ENCODE results near the gene RAMACL.
"Not testable (repeated sequence)": the region's sequence is repeated elsewhere in the genome, so short reads cannot be mapped to it uniquely, and the experiment has no call there.

Gene RAMACL

DNA sequence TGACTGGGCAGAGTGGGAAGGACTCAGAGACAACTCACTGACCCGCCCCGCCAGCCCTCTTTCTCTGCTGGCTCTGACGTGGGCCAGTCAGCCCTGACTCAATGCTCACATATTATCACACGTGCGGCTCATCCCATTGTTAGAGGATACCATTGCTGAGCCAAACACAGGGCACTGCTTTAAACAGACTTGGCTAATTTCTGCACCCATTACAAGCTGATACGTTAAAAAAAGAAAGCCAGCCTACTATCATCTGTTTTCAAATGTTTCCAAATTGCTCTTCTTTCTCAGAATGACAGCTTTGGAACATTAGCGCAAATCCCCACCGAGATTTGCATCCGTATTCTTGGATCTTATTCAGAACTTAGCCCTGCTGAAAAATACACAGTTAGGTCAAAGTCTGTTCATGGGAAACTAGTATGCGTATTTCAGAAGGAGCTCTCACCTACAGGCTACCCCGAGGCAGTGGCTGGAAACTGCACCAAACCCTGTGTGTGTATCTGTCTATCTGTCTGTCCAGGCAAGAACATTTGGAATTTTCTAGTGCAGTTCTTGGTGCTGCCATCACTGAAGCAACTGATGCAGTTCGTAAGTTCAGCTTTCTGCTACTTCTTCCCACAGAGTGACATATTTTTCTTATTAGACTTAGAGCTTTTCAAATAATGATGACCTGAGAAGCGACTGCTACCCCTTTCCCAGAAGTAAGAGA is 32.8 kb downstream of the RAMACL start:
- no peak for DNase-seq

GRCh38 chr6:166552600-166552999 is 33.9 kb downstream of the RAMACL start:
- no peak for DNase-seq

GRCh38 chr6:166551754-166552495 is 34.6 kb downstream of the RAMACL start:
- DNase-seq: no peak

GRCh38 chr6:166546653-166547052 is 39.8 kb downstream of the RAMACL start:
- no peak for DNase-seq

GRCh38 chr6:166545156-166546034 is 41.1 kb downstream of the RAMACL start:
- no peak for DNase-seq

DNA sequence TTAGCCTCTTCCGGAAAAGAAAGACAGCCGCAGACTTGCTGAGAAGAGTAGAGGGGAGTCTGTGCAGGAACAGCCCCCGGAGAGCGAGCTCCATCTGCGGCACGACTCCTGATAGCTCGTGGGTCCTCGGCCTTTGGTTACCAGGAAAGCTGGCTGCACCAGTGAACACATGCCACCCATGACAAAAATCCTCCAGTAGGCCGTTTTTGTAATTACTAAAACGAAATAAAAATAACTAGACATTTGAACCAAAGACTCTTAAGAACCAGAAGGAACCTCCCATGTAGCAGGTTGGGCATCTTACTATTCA is 42.2 kb downstream of the RAMACL start:
- DNase-seq: no peak

- DNase-seq: no peak
These were observed 42.7 kb downstream of the RAMACL start for GRCh38 chr6:166543603-166544295.

DNA sequence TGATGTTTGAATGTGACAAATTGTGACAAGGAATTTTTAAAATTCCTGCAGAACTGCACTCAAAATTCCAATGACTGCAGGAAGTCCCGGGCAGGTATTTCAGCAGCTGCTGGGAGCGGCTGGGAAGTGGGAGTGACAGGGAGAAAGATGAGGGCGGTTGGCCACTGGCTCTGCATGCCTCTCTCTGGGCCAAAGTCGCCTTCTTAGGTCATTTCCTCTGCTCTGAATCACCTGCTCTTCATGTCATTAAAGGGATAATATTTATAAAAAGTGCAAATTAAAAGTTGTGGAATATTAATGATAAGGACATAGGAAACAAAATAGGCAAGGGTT is 43.9 kb downstream of the RAMACL start:
- DNase-seq: no peak

DNA sequence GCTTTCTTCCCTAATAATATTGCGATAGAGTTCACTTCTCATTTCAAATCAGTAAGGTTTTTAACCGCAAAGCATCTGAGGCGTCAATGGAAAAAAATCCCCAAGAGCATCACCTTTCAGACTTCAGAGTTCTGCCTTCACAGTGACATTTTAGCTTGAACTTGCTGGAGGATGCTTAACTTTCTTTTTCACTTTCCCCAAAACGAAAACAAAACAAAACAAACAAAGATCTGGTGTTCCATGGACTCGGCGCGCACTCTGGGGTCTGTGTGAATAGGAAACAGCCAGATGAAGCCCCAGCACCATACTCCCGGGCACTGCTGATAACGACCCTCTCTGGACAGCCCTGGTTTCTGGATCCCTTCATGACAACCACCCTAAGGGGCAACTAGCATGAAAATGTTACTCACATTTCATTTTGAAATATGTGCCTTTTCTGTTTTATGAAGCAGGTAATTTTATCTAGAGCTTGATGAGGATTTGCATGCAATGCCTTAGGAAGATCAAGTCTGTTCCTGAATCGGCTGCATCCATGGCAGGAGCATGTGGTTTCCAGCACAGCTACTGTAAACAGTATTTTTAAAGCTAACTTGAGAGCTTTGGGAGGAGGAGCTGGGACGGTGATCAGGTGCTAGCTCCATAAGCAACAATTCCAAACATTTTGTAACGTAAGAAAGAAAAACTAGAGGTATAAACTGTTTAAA is 44.5 kb downstream of the RAMACL start:
- DNase-seq: no peak

- no peak for DNase-seq
These were observed 45.1 kb downstream of the RAMACL start for GRCh38 chr6:166541366-166541765.

- no peak for DNase-seq
These were observed 45.7 kb downstream of the RAMACL start for GRCh38 chr6:166540631-166541331.

DNA sequence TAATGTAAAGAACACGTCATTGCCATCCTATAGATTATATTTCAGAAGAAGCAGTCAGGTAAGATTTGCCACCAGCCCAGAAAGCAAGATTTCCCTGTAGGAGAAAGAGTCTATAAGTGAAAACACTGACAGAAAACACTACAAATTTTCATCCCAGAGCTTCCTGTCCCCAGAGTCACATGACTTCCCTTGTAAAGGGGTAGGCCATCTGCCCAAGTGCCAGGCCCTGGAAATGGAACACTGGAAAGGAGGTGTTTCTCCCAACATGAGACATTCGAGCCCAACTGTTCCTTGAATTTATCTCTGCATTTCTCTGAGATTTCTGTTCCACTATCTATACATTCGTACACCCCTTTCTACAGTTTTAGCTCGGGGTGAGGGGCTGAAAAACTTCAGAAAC is 46.9 kb downstream of the RAMACL start:
- no peak for DNase-seq

DNA sequence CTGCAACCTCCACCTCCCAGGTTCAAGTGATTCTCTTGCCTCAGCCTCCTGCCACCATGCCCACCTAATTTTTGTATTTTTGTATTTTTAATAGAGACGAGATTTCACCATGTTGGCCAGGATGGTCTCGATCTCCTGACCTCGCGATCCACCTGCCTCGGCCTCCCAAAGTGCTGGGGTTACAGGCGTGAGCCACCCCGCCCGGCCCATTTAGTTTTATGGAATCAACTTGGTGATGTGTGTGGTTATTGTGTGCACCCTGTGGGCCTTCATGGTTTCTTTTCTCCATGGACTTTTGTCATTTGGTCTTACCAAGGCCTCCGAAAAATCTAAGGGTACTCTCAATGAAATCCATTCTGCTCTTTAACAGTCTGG is 47.5 kb downstream of the RAMACL start:
- not testable (repeated sequence) for DNase-seq

- DNase-seq: no peak
These were observed 48.0 kb downstream of the RAMACL start for GRCh38 chr6:166538297-166539010.

GRCh38 chr6:166534658-166535406 is 51.6 kb downstream of the RAMACL start:
- DNase-seq: no peak

DNA sequence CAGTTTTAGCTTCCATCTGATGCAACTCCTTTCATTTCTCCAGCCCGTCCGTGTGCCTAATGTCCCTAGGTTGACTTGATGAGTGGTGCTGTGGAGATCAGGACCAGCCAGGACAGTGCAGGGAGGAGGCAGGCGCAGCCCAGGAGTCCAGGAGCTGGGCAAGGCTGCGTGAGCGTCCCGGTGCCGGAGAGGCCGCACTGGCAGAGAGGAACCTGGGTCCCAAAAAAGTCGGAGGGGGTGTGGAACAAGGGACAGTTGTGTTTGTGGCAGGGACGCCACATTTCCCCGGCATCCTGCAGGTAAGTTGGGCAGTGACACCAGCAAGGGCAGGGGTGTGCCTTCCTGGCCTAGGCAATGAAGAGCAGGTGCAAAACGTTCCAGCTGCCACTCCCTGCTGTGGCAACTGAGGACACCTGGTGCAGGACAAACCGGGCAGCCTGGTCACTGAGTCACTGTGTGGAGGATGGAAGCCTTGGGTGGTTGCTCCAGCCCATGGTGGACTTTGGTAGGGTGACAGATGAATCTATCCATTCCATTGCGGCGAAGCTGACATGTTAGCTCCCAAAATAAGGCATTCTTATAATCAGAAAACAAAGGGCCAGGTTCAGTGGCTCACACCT is 53.2 kb downstream of the RAMACL start:
- DNase-seq: no peak

All from cerebellar nuclear complex (tissue), 1 donor.